NCI-H526 (cell line): ENCODE results near the gene IL2RA.
"Not testable (repeated sequence)": the region's sequence is repeated elsewhere in the genome, so short reads cannot be mapped to it uniquely, and the experiment has no call there.

Source experiments
- DNase-seq, 2 experiments: peaks; one replicate each; lab custom pipeline; 2025; lab: John Stamatoyannopoulos, UW

The IL2RA gene

GRCh38 chr10:6056411-6057135 is 5.6 kb downstream of the IL2RA start:
- DNase-seq, result peak in 1 of 2 experiments; percentile 7

DNA sequence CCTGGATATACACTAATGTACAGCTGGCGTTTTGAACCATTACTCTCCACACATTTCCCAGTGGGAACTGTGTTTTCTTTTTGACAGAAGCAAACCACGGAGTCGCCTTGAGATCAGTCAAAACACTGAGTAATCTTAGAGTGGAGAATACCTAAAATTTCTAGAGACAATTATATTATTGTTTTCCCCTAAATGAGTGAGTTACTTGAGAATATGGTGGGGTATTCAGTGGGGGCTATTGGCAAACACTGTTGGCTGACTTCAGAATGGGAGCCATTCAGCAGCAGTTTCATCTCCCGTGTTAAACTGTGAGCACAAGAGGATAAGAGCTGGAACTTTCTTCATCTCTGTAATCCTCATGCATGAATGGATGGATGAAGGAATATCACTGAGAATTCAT is 6.2 kb downstream of the IL2RA start:
- no peak for DNase-seq

DNA sequence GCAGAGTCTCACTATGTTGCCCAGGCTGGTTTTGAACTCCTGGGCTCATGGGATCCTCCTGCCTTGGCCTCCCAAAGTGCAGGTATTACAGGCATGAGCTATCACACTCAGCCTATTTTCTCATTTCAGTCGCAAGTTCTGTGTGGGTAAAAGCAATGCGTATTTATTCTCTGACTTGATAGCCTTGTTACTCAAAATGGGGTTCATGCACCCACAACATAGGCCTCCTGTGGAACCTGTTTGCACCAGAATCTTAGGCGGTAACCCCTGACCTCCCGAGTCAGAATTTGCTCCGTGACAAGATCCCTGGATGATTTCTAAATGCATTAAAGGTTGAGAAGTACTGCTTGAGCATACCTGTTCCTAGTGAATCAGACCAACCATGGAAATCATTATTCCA is 7.3 kb downstream of the IL2RA start:
- DNase-seq, result no peak

- no peak for DNase-seq
Observed at GRCh38 chr10:6053816-6054631, 8.1 kb downstream of the IL2RA start.

DNA sequence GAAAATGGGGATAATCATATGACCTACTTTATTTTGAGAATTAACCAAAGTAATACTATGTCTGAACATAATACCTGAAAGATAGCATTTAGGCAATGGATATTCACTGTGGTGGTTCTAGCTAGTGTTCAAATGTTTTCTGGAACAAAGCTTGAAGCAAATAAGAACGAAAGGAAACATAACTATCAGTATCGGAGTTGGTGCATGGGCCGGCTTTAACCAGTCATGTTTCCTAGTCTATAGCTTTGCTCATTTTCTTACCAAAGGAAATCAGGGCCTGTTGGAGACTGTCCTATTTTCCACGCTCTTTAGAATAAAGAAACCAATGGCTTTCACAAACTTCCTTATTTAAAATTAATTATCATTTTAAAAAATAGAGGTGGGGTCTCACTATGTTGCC is 8.9 kb downstream of the IL2RA start:
- no peak for DNase-seq

DNA sequence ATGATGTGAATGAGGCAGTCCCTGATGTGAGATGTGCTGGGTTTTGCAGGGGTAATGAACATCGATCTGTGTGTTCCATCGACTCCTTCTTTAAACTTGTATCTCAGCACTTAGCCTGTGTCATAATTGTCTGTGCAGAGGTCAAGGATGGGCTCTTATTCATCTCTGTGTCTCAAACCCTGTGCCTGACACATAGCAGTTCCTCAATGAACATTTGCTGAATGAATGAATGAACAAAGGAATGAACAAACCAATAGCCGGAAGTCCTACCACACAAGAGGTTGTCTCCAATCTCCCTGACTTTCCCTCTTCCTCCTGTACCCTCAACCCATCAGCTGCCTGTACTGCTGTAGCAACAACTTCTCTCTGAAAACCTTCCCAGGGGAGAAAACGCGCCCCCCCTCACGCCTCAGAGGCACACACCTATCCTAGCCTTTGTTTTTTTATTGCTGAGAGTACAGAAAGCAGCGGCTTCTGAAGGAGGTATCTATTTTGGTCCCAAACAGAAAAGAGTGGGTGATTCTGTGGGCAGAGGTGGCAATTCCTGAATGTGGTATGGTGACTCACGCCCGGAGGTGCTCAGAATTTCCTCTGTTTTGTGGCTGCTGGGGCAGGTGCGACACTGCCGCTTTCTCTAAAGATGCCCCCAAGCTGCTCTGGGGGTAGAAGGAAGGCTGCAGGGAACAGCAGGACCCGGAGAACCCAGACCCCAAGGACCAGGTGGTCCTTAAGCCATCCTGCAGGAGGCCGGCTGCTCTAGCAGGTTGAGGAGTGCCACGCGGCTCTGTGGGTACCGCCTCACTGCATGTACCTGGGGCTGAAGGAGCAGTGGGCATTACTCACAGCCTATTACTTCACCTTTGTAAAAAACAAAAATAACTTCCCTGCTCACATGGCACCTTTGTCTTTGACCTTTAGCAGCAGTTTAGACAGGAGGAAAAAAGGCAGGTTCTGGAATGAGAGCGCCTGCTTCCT is 9.6 kb downstream of the IL2RA start:
- DNase-seq, result no peak

GRCh38 chr10:6050801-6051445 is 11.2 kb downstream of the IL2RA start:
- DNase-seq, result peak in 1 of 2 experiments; percentile 17

GRCh38 chr10:6049031-6049400 is 13.2 kb downstream of the IL2RA start:
- no peak for DNase-seq

GRCh38 chr10:6048281-6049030 is 13.7 kb downstream of the IL2RA start:
- no peak for DNase-seq

- DNase-seq, result no peak
Observed at GRCh38 chr10:6047847-6048246, 14.3 kb downstream of the IL2RA start.

DNA sequence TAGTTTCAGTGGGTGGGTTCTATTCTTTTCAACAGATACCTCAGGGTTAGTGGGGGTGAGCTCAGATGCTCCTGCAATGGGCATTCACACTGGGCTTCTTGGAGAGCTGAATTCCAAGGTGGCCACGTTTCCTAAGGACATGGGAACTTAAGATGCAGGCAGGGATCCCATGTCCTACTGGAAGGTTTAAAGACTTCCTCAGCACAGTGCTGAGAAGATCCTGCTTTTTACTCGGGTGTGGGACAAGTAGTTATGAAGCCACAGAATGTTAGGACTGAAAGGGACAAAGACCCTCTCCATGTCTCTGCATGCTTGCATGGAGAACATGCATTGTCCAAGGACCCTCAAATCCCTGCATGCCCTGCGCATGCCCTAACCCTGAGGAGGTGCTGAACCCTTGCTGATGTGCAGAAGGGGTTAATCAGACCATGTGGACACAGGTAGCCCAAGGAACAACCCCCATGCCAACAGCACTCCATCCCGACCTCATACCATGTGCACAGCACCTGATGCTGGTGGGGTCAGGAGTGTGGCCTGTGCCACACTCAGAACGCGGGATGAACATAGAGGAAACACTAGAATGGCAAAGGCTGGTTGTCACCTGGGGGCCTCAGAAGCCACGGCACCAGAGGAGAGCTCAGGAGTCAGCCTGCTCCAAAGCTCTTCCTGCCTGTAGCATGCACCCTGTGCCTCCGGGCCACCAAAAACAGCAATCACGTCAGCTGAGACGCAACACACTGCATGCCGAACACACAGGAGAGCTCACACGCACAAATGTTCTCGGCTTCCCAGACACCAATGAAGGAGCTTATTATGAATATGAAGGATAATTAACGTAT is 15.2 kb downstream of the IL2RA start:
- DNase-seq, result no peak

- no peak for DNase-seq
Observed at GRCh38 chr10:6045878-6046772, 16.0 kb downstream of the IL2RA start.

DNA sequence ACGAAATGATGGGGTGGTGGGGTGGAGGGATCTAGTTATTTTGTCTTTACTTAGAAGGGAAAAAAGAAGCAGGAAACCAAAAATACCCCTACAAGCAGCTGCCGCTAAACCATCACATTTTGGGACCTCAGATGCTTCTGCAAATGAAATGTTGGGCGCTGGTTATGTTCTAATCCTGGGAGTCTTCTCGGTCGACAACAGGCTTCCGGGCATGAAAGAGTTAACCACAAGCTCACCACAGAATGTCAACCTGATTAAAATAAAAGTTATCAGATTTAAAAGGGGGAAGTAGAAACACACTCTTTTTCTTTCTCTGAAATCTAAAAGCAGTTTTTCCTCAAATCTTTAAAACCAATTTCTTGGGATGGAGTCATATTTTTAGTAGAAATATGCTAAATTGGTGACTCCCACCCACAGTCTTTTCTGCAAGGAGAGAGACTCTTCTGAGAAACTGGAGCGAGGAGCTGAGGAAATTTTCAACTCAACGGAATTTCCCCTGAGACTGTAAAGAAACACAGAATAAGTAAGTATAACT is 16.8 kb downstream of the IL2RA start:
- DNase-seq, result no peak

- DNase-seq, result no peak
Observed at GRCh38 chr10:6044751-6045313, 17.3 kb downstream of the IL2RA start.

DNA sequence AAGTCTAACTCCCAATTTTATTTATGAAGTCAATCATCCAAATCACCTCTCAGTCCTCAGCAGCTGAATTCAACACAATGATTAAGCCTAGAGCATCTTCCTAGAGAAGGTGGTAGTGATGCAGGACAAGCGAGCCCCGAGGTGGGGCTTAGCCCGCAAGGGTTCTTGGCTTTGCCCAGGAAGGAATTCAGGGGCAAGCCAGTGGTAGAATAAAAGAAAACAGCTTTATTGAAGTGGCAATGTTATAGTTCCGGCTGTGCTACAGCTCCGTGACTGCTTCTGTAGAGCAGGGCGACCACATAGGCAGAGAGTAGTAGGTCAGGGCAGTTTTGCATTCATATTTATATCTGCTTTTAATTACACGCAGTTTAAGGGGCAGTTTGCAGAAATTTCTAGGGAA is 18.1 kb downstream of the IL2RA start:
- DNase-seq, result no peak

DNA sequence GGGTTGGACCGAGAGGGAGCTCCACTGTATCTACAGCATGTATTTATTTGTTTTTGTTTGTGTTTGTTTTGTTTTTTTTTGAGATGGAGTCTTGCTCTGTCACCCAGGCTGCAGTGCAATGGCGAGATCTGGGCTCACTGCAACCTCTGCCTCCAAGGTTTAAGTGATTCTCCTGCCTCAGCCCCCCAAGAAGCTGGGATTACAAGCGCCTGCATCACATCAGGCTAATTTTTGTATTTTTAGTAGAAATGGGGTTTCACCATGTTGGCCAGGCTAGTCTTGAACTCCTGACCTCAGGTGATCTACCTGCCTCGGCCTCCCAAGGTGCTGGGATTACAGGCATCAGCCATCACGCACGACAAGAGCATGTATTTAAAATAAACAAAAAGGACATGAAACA is 18.8 kb downstream of the IL2RA start:
- not testable (repeated sequence) for DNase-seq

GRCh38 chr10:6040205-6040604 is 22.0 kb downstream of the IL2RA start:
- no peak for DNase-seq

DNA sequence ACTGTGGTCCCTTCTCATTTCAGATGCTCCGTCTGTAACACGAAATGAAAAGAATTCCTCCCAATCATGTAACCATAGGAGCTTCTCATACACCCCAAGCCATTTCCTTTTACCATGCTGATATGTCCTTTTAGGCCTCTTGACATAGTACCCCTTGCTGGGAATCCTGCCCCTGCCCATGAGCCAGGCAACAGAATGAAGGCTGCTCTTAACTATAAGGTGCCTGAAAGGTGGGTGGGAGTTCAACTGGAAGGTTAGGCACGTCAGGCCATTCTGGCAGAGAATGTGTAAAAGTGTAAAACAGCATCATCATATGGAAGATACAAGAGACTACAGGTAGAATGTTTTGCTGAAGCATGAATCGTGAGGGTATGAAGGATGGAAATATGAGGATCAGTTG is 22.5 kb downstream of the IL2RA start:
- DNase-seq, result no peak
